Thyroid gland (tissue), 4 donors: Measurements from ENCODE around the gene CLTC. TPM values are rescaled to one million over a fixed set of nuclear protein-coding genes. Genes with fewer than 3 reads are reported as not detected.

Experiments
- DNase-seq, 2 donors: peaks; one replicate each; pipeline ENCODE4 v3.0.0-alpha.2; 2019
- H3K27ac ChIP-seq, 3 donors: fragments of 200-600 bp; sonication (generic); 1 replicate in 2 of 3; 2 replicates in 1 of 3; pipeline ENCODE4 v1.5.1; 2016 to 2019; ENCODE audit warnings: mild to moderate bottlenecking in 1 of 3, moderate library complexity in 1 of 3
- H3K27me3 ChIP-seq: fragments of 200-600 bp; sonication (generic); one replicate; pipeline ENCODE4 v1.5.1; 2019
- H3K36me3 ChIP-seq, 2 donors: fragments of 200-600 bp; sonication (generic); one replicate each; pipeline ENCODE4 v1.5.1; 2016 to 2019
- H3K4me1 ChIP-seq, 2 donors: fragments of 200-600 bp; sonication (generic); one replicate each; pipeline ENCODE4 v1.5.1; 2017 to 2019
- H3K4me3 ChIP-seq, 3 donors: fragments of 200-600 bp; sonication (generic); replicated peaks in 1 of 3; 1 replicate in 2 of 3; 2 replicates in 1 of 3; pipeline ENCODE4 v1.5.1; 2016; ENCODE audit warnings: mild to moderate bottlenecking in 1 of 3
- H3K9me3 ChIP-seq: fragments of 200-600 bp; sonication (generic); one replicate; pipeline ENCODE4 v1.5.1; 2017
- CTCF ChIP-seq, 6 experiments: fragments of 200-600 bp in 3 of 6; fragments of 450-650 bp in 3 of 6; sonication (generic) in 3 of 6; IDR thresholded peaks; one replicate each; pipeline ENCODE4 v1.5.1; 2016 to 2019; ENCODE audit warnings: antibody characterized with exemption in 6 of 6, mild to moderate bottlenecking in 2 of 6, inconsistent platforms in 1 of 6, moderate library complexity in 1 of 6
- POLR2A ChIP-seq, 2 donors: fragments of 450-650 bp; IDR thresholded peaks; one replicate each; pipeline ENCODE4 v1.6.1; 2017; ENCODE audit warnings: antibody characterized with exemption in 2 of 2, mild to moderate bottlenecking in 2 of 2, moderate library complexity in 1 of 2
- WGBS, 2 donors: methylation state at CpG; one replicate each; pipeline ENCODE4 v1.1.5; 2017; 5-methylcytosine and 5-hydroxymethylcytosine counted together
- intact Hi-C: fragments of 100-400 bp; cut with DNase I; formaldehyde crosslinking; loops from one replicate; pipeline ENCODE4 v1.15.1; 2023
- total RNA-seq, 4 donors: library from RNA; depleted of rRNA; stranded (reverse); fragments of >200 nt; gene quantifications; one replicate each; pipeline ENCODE4 v1.2.3, GENCODE V29; 2016

Gene CLTC
- total RNA-seq, 4 donors from 2014 or later = 250 to 474 (median 364) TPM

- Histone ChIP-seq H3K4me1 (peaks cover 63 to 65% of the 10 kb centered on the region in 2 donors), H3K9me3 (no peaks in the 10 kb centered on the region), H3K27ac (no peak overlapping the region), H3K4me3 (no peak overlapping the region), H3K36me3 (no peaks in the 10 kb centered on the region), H3K27me3 (no peaks in the 10 kb centered on the region)
- no peak for DNase-seq
- 79 to 85% methylated on average over 10 of the region's 10 CpGs for WGBS, 2 donors
- intact Hi-C loops = no loop called here
- TF ChIP-seq POLR2A (IDR thresholded peaks at IDR 0.05) (no peak), CTCF (IDR thresholded peaks at IDR 0.05) (no peak)
These were observed 18.9 kb downstream of the CLTC start for GRCh38 chr17:59638553-59638952.

- Histone ChIP-seq H3K36me3 (peaks cover 4 to 8% of the 10 kb centered on the region in 2 donors), H3K4me1 (peaks cover 61 to 63% of the 10 kb centered on the region in 2 donors), H3K27me3 (no peaks in the 10 kb centered on the region), H3K9me3 (no peaks in the 10 kb centered on the region), H3K27ac (peak overlapping the region; percentile 33 to 57 (median 53)), H3K4me3 (no peak overlapping the region)
- WGBS, 2 donors = 63 to 76% methylated on average over 2 of the region's 2 CpGs
- TF ChIP-seq CTCF (IDR thresholded peaks at IDR 0.05) (no peak), POLR2A (IDR thresholded peaks at IDR 0.05) (no peak)
- DNase-seq = no peak
- intact Hi-C loops = no loop called here
These were observed 22.2 kb downstream of the CLTC start for GRCh38 chr17:59641799-59642484.

GRCh38 chr17:59642565-59642964, 22.9 kb downstream of the CLTC start:
- whole genome bisulfite sequencing, 2 donors = 61 to 65% methylated on average over 1 of the region's 1 CpG
- peaks cover 4 to 8% of the 10 kb centered on the region in 2 donors for H3K36me3 ChIP-seq
- H3K4me3 ChIP-seq = no peak overlapping the region
- no peaks in the 10 kb centered on the region for H3K27me3 ChIP-seq
- peak overlapping the region in 2 of 3 donors; percentile 33 to 57 for H3K27ac ChIP-seq
- H3K9me3 ChIP-seq = no peaks in the 10 kb centered on the region
- intact Hi-C loops = no loop called here
- no peak for TF ChIP-seq CTCF (IDR thresholded peaks at IDR 0.05)
- no peak for TF ChIP-seq POLR2A (IDR thresholded peaks at IDR 0.05)
- no peak for DNase-seq
- peaks cover 63 to 64% of the 10 kb centered on the region in 2 donors for H3K4me1 ChIP-seq

- WGBS, 2 donors = 59 to 68% methylated on average over 5 of the region's 5 CpGs
- H3K4me3 ChIP-seq = no peak overlapping the region
- TF ChIP-seq POLR2A (IDR thresholded peaks at IDR 0.05) (no peak), CTCF (IDR thresholded peaks at IDR 0.05) (peak in 1 of 6 experiments; percentile 21)
- no peaks in the 10 kb centered on the region for H3K27me3 ChIP-seq
- H3K27ac ChIP-seq = peak overlapping the region; percentile 13 to 57 (median 33)
- no peaks in the 10 kb centered on the region for H3K9me3 ChIP-seq
- peaks cover 9 to 12% of the 10 kb centered on the region in 2 donors for H3K36me3 ChIP-seq
- peaks cover 55 to 59% of the 10 kb centered on the region in 2 donors for H3K4me1 ChIP-seq
- intact Hi-C loops = no loop called here
- DNase-seq = no peak
These were observed 23.8 kb downstream of the CLTC start for GRCh38 chr17:59643159-59644140.
